GM23248 (cell line): ENCODE results near the gene STK4.

Source experiments
- EZH2 ChIP-seq: fragments of 200-600 bp; sonication (generic); IDR thresholded peaks from 2 replicates; pipeline ENCODE4 v1.6.1; 2018; ENCODE audit warnings: antibody characterized with exemption, mild to moderate bottlenecking; ENCODE audit not compliant: insufficient read depth, poor library complexity, severe bottlenecking
- EZH2phosphoT487 ChIP-seq: fragments of 200-600 bp; sonication (generic); IDR thresholded peaks from 2 replicates; pipeline ENCODE4 v1.6.1; 2018; ENCODE audit warnings: antibody characterized with exemption, moderate library complexity, mild to moderate bottlenecking, low read depth; ENCODE audit not compliant: insufficient read depth

DNA sequence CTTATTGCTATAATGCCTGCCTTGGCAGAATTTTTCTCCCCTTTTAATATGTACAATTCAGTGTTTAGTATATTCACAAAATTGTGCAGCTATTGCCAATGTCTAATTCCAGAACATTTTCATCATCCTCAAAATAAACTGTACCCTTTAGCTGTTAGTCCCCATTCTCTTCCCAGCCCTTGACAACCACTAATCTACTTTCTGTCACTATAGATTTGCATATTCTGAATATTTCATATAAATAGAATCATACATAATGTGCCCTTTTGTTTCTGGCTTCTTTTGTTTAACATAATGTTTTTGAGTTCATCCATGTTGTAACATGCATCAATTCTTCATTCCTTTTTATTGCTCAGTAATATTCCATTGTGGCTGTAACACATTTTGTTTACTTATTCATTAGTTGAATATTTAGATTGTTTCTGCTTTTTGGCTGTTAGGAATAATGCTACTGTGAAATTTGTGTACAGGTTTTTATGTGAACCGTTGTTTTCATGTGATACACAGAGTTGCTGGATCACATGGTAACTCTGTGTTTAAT is 22.4 kb downstream of the STK4 start:
- no peak for TF ChIP-seq EZH2
- no peak for TF ChIP-seq EZH2phosphoT487
